Neural cell (in vitro differentiated cells): ENCODE results near the gene RAB6A.

Experiments used
- EZH2 ChIP-seq: fragments of 200-600, 300-800 bp; shearing (Covaris generic), sonication (generic); IDR thresholded peaks from 2 replicates; pipeline ENCODE4 v1.6.1; 2014; ENCODE audit warnings: antibody characterized with exemption, low read length, borderline replicate concordance, mild to moderate bottlenecking; ENCODE audit not compliant: insufficient read depth, poor library complexity, severe bottlenecking
- TAF1 ChIP-seq: IDR thresholded peaks from 2 replicates; pipeline ENCODE4 v1.6.1; 2012; ENCODE audit warnings: low read depth
- TF ChIP-seq, protein P1 (sequence below): fragments of 450-650 bp; IDR thresholded peaks from 2 replicates; pipeline ENCODE4 v1.5.1; 2014; ENCODE audit warnings: antibody characterized with exemption, mild to moderate bottlenecking, moderate library complexity; ENCODE audit not compliant: poor library complexity, severe bottlenecking
- TF ChIP-seq, protein P2 (sequence below): IDR thresholded peaks from 2 replicates; pipeline ENCODE4 v1.6.1; 2012; ENCODE audit warnings: borderline replicate concordance

DNA sequence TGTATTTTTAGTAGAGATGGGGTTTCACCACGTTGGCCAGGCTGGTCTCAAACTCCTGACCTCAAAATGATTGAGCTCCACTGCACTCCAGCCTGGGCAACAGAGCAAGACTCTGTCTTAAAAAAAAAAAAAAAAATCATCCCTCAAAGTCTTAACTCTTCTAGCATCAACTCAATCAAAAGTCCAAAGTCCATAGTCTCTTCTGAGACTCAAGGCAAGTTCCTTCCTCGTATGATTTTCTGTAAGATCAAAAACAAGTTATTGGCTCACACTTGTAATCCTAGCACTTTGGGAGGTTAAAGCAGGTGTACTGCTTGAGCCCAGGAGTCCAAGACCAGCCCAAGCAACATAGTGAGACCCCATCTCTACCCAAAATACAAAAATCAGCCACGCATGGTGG is 90.1 kb downstream of the RAB6A start:
- TF ChIP-seq EZH2 (no peak), TAF1 (no peak)
- TF ChIP-seq, protein P1, sequence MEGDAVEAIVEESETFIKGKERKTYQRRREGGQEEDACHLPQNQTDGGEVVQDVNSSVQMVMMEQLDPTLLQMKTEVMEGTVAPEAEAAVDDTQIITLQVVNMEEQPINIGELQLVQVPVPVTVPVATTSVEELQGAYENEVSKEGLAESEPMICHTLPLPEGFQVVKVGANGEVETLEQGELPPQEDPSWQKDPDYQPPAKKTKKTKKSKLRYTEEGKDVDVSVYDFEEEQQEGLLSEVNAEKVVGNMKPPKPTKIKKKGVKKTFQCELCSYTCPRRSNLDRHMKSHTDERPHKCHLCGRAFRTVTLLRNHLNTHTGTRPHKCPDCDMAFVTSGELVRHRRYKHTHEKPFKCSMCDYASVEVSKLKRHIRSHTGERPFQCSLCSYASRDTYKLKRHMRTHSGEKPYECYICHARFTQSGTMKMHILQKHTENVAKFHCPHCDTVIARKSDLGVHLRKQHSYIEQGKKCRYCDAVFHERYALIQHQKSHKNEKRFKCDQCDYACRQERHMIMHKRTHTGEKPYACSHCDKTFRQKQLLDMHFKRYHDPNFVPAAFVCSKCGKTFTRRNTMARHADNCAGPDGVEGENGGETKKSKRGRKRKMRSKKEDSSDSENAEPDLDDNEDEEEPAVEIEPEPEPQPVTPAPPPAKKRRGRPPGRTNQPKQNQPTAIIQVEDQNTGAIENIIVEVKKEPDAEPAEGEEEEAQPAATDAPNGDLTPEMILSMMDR, result no peak
- TF ChIP-seq, protein P2, sequence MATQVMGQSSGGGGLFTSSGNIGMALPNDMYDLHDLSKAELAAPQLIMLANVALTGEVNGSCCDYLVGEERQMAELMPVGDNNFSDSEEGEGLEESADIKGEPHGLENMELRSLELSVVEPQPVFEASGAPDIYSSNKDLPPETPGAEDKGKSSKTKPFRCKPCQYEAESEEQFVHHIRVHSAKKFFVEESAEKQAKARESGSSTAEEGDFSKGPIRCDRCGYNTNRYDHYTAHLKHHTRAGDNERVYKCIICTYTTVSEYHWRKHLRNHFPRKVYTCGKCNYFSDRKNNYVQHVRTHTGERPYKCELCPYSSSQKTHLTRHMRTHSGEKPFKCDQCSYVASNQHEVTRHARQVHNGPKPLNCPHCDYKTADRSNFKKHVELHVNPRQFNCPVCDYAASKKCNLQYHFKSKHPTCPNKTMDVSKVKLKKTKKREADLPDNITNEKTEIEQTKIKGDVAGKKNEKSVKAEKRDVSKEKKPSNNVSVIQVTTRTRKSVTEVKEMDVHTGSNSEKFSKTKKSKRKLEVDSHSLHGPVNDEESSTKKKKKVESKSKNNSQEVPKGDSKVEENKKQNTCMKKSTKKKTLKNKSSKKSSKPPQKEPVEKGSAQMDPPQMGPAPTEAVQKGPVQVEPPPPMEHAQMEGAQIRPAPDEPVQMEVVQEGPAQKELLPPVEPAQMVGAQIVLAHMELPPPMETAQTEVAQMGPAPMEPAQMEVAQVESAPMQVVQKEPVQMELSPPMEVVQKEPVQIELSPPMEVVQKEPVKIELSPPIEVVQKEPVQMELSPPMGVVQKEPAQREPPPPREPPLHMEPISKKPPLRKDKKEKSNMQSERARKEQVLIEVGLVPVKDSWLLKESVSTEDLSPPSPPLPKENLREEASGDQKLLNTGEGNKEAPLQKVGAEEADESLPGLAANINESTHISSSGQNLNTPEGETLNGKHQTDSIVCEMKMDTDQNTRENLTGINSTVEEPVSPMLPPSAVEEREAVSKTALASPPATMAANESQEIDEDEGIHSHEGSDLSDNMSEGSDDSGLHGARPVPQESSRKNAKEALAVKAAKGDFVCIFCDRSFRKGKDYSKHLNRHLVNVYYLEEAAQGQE, result no peak
